HS-5 (cell line): ENCODE results near the gene RNH1.
A peak's percentile ranks its signal among the peaks of the same experiment; 100 is the strongest.

ENCODE experiments used
- DNase-seq: peaks from one replicate; pipeline ENCODE4 v3.0.0-alpha.2; 2012; ENCODE audit warnings: low read depth

Gene RNH1

GRCh38 chr11:537622-538430 is 30.8 kb upstream of the RNH1 start:
- DNase-seq, result no peak

DNA sequence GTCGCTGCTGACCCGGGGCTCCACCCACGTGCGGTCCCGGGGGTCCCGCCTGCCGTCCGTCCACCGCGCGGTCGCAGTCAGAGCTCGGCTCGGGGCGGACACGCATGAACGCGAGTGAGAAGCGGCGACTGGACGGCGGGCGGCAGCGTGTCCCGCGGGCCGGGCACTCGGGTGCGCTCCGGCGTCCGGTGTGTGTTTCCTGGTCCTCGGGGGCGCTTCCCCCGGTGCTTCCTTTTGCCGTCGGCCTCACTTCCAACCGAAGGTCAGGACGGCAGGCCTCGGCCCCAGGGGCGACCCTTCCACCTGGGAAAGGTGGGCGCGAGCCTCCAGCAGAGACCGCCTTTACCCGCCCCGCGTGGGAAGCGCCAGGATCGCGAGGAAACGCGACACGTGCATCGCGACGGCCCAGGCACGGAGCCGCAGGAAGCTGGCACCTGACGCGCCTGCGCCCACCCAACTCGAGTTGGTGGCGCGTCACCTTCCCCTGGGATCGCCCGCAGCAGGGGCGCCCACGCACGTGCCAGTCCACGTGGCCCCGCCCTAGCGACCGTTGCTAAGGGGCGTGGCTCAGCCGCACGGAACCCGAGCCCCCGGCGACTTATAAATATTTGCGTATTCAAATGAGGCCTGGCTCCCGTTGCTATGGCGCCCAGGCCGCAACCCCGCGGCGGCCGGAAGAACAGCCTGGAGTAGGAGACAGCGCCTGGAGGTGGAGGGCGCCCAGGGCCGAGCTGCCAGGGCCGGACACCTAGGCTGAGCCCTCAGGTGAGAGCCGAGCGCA is 30.0 kb upstream of the RNH1 start, which contains the start of gene LRRC56:
Gene LRRC56, plus strand, starts transcription at position 687 of the 781 bp plus-strand sequence. CDS start 3,158 bp downstream, outside the sequence.
- DNase-seq, result no peak

GRCh38 chr11:535519-536454 is 28.7 kb upstream of the RNH1 start, which contains the start of gene HRAS:
HRAS (minus strand) TSS chr11:535576.
- peak; percentile 51 for DNase-seq

- DNase-seq, result no peak
Observed at GRCh38 chr11:535210-535518, 28.1 kb upstream of the RNH1 start.

DNA sequence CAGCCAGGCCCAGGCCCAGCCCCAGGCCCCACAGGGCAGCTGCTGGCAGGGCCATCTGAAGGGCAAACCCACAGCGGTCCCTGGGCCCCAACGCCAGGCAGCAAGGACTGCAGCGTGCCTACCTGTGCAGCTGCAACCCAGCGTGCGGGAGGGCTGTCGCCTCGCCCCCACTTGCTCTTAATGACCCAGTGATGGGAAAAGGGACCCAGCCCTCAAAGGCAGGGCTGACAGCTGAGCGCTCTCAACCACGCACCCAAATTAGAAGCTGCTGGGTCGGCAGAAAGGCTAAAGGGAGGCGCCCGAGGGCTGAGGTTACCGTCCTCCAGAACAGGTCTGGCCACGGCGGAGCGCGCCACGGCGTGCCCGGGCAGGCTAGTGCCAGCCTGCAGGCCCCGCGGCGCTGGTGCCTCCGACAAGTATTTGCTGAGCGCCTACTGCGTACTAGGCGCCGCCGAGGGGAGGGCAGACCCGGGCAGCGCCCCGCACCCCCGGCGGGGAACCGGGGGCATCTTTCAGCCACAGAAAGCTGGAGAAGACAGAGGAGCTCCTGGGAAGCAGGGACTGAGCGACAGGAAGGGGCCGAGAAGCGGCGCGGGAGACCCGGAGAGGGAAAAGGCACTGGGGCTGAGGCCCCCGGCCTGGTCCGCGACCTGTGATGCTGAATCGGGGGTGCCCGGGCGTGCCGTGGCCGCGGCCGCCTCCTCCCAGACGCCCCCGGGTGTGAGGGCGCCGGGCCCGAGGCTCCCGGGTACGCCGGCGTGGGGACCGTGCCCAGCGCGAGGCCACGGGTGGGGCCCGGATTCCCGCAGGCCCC is 27.6 kb upstream of the RNH1 start:
- DNase-seq, result no peak

DNA sequence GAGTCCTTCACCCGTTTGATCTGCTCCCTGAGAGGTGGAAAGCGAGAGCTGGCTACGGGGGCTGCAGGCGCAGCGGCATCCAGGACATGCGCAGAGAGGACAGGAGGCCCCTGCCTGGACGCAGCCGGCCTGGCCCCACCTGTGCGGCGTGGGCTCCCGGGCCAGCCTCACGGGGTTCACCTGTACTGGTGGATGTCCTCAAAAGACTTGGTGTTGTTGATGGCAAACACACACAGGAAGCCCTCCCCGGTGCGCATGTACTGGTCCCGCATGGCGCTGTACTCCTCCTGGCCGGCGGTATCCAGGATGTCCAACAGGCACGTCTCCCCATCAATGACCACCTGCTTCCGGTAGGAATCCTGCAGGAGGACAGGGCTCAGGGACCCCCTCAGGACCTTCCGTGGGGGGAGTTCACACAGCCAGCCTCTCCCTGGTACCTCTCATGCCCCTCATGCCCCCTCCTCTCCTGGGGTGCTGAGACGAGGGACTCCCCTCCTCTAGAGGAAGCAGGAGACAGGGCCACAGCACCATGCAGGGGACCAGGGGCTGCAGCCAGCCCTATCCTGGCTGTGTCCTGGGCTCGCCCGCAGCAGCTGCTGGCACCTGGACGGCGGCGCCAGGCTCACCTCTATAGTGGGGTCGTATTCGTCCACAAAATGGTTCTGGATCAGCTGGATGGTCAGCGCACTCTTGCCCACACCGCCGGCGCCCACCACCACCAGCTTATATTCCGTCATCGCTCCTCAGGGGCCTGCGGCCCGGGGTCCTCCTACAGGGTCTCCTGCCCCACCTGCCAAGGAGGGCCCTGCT is 26.7 kb upstream of the RNH1 start:
- DNase-seq, result no peak

DNA sequence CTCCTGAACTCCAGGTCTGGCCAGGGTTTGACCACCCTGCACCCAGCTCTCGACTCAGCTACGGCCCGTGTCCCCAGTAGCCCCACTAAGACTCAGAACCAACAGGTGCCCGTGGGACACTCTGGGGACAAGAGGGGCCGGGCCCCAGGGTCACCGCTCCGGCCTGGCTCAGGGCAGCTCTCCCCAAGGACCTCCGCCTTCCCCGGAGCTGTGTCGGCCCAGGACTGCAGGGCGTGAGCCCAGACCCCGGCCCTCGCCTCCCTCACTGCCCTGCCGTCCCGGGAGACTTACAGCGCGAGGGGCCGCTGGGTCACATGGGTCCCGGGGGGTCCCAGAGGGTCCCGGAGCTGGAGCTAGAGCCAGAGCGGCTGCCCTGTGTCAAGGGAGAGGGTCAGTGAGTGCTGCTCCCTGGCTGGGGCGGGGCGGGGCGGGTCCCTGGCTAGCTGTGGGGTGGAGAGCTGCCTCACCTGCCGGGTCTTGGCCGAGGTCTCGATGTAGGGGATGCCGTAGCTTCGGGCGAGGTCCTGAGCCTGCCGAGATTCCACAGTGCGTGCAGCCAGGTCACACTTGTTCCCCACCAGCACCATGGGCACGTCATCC is 26.0 kb upstream of the RNH1 start:
- no peak for DNase-seq

GRCh38 chr11:532527-532985 is 25.5 kb upstream of the RNH1 start:
- DNase-seq, result no peak

DNA sequence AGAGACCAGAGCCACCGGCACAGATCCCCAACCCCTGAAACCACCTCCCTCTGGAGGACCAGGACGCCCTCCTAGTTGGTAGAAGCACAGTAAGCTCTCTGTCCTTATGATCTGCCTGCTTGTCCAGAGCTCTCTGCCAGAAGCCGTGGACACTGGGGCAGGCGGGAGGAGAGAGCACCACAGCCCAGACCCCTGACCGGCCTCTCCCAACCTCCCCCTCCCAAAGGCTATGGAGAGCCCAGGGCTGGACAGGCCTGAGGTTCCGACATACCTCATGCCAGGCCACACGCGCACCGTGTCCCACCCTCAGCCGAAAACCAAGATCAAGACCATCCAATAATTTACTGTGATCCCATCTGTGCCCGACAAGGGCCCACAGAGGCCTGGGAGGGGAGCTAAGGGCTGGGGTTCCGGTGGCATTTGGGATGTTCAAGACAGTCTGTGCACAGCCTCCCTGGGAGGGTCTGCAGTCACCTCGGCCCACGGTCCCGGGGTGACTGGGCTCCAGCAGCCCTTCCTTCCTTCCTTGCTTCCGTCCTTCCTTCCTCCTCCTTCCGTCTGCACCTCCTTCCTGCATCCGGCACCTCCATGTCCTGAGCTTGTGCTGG is 25.0 kb upstream of the RNH1 start:
- DNase-seq, result no peak

DNA sequence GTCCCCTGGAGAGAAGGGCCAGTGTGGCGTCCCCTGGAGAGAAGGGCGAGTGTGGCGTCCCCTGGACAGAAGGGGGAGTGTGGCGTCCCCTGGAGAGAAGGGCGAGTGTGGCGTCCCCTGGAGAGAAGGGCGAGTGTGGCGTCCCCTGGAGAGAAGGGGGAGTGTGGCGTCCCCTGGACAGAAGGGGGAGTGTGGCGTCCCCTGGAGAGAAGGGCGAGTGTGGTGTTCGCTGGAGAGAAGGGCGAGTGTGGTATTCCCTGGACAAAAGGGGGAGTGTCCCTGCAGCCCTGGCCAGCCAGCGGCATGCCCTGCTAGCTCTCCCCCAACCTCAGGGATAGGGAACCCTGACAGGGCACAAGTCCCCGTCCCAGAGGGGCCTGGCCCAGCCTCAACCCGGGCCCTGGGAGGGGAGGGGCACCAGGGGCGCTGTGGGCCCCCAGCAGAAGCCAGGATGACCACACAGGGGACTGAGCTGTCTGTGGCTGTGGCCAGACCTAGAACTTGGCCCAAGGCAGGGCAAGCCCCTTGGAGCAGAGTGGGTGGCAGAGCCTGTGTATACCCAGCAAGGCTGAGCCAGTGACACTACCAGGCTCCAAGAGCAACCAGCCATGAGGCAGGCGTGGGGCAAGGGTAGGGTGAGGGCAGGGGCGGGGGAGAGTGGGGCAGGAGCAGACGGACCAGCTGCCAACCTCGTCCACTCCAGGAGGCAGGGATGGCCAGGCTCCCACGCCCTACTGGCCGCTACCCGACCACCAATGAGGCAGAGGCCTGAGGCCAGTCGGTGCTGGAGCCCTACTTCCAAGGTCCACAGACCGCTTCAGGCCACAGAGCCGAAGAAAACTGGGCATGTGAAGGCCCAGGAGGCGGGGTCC is 24.2 kb upstream of the RNH1 start:
- DNase-seq, result no peak

- DNase-seq, result no peak
Observed at GRCh38 chr11:529728-530411, 22.8 kb upstream of the RNH1 start.

DNA sequence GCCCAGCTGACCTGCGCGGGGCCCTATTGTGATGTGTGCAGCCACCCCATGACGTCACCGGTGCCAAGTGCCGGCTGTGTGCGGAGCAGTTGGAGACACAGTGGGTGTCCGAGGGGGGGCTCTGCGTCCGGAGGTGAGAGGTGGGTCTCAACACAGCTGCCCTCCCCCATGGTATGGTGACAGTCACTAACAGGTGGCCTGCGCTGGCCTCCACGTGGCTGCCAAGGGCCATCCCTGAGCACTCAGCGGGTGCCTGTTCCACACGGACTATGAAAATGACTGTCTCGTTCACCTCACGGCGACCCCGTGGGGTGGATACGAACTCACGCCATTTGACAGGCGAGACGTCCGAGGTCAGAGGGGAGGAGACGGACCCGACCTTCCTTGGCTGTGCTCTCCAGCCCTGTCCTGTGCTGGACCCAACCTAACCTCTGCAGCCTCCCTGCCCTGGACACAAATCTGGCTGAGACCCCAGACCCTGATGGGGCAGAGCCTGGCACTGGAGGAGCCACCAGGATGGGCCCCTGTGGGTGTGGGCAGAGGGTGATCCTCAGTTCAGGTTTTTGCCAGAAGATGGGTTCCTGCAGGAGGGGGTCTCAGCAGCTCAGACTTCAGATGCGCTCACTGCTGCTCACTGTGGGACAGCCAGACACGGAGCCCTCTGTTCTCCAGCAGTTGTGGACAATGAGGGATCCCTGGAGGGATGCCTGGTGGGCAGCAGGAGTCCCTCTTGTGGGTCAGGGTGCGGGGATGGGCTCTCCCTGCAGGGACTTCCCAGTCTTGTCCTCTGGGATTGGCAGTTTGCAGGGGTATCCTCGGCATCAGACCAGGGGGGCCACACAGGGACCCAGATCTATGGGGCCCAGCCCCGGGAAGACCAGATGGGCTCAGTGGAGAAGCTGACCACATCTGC is 22.0 kb upstream of the RNH1 start:
- no peak for DNase-seq

- no peak for DNase-seq
Observed at GRCh38 chr11:528166-528814, 21.2 kb upstream of the RNH1 start.

DNA sequence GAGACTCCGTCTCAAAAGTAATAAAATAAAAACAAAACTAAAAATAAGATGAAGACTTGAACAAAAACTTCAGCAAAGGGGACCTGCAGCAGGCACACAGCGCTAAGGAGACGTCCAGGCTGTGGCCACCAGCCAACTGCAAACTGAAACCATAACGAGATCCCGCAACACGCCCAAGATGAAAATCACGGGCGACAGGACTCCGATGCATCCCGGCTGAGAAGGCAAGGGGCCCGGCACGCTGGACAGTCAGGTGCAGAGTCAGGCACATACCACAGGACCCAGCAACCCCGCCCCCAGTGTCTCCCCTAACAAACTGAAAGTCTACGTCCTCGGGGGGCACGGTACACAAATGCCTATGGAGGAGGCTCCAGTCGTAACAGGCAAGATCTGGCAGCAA is 19.1 kb upstream of the RNH1 start:
- no peak for DNase-seq

GRCh38 chr11:521177-521688 is 14.2 kb upstream of the RNH1 start:
- no peak for DNase-seq
